Middle frontal gyrus (tissue), 1 donor: ENCODE data around the gene FIZ1.

Experiments used
- DNase-seq: peaks from one replicate; pipeline ENCODE4 v3.0.0-alpha.2; 2015; ENCODE audit warnings: low spot score; ENCODE audit errors: extremely low spot score

Gene FIZ1

GRCh38 chr19:55613930-55614710 is 14.8 kb upstream of the FIZ1 start:
- DNase-seq, result no peak

DNA sequence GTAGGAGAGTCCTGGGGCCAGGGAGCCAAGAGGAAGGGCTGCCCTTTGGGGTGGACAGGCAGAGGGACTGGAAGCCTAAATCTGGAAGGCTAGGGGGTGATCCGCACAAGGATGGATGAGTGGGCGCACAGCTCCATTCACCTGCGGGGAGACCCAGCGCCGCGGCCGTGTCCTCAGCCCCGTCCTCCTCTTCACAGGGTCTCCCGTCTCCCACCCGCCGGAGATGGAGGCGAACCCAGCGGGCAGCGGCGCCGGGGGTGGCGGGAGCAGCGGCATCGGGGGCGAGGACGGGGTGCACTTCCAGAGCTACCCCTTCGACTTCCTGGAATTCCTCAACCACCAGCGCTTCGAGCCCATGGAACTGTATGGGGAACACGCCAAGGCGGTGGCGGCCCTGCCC is 14.1 kb upstream of the FIZ1 start:
- DNase-seq, result no peak

DNA sequence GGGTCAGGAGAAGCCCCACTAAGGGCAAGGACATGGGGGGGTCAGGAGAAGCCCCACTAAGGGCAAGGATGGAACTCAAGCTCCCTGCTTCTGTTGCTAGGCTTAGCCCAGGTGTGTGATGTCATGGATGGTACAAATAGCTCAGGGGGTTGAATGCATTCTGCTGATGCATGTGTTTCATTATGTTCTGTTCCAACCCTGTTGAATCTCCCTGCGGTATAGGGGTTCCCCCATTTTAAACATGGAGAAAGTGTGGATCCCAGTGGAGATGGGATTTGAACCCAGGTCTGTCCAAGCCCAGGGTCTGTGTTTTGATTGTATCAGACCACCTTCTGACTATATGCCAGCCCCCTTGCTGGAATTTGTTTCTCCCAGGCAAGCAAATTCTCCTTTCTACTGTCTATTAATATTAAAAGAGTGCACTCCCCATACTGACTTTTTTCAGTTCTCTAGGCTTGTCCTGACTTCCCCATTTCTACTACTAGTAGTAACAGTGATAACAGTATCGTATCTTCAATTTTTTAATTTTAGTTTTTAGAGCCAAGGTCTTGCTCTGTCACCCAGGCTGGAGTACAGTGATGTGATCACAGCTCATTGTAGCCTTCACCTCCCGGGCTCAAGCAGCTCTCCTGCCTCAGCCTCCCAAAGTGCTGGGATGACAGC is 12.8 kb upstream of the FIZ1 start:
- DNase-seq, result no peak

DNA sequence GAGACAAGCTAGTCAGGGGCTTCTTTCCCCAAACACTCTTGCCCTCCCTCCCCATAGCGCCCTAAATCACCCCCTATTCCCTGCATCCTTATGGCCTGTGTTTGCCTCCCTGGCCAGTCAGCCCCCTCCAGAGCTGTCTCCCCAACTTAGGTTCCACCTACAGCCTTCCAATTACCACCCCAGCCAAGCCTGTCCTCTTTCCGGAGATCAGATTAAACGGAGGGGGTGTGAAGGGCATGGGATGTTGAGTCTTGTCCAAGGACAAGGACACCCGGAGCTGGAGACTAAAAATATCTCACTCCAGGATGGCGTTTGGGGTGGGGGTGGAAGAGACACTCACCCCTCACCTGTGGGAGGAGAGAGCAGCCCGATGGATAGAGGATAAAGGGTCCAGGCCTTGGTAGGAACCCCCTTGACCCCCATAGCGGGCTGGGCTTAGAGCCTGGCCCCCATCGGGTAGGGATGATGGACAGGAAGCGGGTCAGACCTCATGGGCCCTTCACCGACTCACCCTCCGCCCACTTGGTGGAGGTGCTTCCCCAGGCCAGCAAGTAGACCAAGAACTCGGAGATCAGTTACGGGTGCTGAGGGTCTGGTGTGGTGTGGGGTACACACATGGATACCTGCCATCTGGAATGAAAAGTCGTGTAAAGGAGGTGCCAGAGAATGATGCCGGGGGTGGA is 12.1 kb upstream of the FIZ1 start:
- DNase-seq, result no peak

GRCh38 chr19:55609326-55609725 is 10.0 kb upstream of the FIZ1 start:
- DNase-seq, result no peak

DNA sequence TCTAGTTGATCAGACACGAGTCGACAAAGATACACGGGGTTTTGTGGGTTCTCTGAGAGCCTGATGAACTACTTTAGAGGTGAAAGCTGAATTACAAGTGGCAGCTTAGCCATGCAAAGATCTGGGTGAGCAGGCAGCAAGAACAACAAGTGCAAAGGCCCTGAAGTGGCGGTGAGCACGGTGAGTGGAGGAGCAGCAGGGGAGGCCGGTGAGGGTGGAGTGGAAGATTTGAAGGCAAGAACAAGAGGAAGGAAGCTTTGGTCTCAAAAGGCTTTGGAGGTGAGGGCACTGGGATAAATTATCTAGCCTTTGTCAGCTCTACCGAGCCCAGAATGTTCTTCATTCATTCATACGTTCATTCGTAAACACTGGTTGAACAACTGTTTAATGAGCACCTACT is 7.5 kb upstream of the FIZ1 start:
- DNase-seq, result no peak

DNA sequence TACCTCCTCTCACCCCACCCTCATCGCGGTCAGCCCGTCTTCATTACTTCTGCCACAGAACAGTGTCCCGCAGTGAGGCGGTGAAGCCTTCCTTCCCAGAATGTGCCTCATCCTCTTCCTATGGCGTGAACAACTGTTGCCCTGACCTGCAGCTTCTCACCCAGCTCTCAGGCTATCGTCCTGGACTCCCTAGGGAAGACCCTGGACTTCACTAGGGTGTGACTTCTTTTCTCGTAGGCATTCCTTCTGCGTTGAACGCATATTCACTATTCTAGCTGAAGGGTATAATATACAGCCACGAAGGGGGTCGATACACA is 7.1 kb upstream of the FIZ1 start:
- no peak for DNase-seq

DNA sequence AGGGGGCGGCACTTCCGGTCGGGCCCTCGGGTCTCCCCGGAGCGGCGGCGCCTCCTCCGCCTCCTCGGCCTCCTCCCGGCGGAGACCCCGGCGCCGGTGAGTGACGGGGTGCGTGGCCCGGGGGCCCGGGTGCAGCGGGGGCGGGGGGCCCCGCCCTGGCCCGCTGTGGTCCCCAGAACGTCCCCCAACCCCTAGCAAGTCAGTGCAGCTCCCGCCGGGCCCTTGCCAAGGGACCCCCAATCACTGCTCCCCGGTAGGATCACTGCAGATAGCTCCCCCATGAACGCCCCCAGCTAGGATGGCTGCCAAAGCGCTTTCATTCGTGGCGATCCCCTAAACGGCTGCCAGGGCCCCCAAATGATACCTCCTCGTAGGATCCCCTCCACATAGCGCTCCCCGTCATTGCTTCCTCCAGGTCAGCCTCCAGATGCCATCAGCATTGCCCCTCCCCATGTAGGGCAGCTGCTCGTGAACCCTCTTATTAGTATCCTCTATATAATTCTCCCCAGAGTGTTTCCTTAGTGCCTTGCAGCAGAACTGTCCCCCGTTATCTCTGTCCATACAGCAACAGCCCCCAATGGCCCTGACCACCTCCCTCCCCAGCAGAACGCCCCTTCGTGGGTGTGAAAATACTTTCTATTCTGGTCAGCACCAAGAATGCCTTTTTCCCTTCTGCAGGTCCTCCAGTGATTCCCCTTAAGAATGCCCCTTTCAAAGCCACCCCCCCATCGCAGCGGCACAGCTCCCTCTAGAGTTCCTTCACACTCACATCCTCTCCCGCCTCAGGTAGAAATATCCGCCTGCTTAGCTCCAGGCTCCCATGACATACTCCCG is 6.5 kb upstream of the FIZ1 start, which contains the start of gene ZNF865:
TSS of gene ZNF865 (plus strand) at position 11 of the 834 bp plus-strand sequence. CDS start 7,972 bp downstream, outside the sequence.
- DNase-seq, result no peak

DNA sequence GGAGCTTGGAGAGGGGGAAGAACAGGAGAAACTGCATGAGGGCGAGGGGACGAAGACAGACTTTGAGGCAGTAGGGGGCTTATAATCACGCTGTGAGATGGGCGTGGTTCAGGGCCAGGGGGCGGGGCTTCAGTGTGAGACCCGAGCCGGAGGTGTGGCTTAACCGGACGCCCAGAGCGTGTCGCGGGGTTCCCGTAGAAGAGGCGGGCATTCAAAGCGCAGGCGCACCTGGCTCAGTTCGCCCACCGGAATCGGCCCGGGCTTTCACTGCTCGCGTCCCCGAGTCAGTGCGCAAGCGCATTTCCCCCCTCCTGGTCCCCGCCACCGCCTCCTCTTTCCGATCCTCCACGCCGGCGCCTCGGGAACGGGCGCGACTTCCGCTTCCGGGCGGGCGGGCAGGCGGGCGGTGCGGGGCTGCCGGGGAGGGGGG is 5.9 kb upstream of the FIZ1 start:
- peak; percentile 91 for DNase-seq

DNA sequence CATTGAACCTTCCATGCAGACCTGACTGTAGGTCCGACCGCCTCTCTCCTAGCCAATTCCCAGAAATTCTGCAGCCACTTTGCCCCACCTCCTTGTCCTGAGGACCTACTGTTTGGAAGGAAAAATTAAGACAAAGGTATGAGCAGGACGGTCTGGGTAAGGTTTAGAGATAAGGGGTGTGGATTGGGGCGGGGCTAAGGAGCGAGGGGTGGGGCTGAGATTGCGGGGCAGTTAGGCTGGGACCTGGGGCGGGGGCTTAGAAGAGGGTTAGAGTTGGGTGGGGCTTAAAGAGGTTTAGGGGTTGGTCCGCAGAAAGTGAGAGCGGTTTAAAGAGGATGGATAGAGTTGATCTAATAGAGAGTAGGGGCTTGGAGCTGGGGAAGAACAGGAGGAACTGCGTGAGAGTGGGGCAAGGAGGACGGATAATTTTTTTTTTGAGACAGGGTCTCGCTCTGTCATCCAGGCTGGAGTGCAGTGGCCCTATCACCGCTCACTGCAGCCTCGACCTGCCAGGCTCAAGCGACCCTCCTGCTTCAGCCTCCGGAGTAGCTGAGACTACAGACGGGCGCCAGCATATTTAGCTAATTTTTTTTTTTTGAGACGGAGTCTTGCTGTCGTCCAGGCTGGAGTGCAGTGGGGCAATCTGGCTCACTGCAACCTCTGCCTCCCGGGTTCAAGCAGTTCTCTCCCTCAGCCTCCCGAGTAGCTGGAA is 4.4 kb upstream of the FIZ1 start:
- no peak for DNase-seq

GRCh38 chr19:55603115-55603514 is 3.8 kb upstream of the FIZ1 start:
- no peak for DNase-seq

DNA sequence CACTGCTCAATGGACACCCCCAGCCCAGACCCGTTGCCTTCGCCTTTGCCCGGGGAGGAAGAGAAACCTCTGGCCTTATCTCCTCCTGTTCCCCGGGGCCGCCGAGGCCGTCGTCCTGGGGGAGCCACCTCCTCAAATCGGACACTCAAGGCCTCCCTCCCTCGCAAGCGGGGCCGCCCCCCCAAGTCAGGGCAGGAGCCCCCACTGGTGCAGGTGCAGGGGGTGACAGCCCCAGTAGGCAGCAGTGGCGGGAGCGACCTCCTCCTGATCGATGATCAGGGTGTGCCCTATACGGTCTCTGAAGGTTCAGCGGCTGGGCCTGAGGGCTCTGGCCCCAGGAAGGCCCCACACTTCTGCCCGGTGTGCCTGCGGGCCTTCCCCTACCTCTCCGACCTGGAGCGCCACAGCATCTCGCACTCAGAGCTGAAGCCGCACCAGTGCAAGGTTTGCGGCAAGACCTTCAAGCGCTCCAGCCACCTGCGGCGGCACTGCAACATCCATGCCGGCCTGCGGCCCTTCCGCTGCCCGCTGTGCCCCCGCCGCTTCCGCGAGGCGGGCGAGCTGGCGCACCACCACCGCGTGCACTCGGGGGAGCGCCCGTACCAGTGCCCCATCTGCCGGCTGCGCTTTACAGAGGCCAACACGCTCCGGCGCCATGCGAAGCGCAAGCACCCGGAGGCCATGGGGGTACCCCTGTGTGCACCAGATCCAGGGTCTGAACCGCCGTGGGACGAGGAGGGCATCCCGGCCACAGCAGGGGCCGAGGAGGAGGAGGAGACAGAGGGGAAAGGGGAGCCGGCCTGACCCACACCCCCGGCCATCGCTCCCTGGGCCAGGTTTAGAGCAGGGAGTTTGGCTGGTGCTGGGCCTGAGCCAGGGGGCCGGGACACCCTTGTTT is 3.0 kb upstream of the FIZ1 start:
- no peak for DNase-seq

DNA sequence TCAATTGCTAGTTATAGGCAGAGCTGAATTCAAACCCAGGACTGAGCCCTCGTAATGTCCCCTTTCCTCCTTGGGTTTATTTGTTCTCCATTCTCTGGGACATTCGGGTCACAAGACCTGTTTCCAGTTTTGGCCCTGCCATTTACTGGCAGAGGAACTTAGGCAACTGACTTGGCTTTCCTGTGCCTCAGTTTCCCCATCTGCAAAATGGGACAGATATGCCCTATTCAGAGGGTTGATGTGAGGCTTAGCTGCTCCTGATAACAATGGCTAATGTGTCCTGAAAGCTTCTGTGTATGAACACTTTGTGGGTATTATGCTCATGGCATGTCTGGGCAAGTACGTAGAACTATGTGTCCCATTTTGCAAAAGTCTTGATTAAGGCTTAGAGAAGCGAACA is 1.8 kb upstream of the FIZ1 start:
- no peak for DNase-seq

DNA sequence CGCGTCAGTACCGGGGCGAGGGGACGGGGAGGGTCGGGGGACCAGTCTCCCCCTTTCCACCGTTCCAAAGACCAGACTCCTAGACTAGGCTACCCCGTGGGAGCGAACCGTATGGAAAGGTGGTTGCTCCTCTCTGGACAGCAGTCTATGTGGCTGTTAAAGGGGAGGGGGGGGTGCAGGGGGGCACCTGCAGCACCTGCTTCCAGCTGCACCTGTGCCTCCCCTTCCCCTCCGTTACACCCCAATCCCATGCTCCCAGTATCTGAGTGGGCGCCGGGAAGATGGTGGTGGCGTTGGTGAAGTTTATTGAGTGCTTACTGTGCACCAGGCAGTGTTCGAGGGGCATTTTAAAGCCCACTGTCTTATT is 1.3 kb upstream of the FIZ1 start:
- no peak for DNase-seq

DNA sequence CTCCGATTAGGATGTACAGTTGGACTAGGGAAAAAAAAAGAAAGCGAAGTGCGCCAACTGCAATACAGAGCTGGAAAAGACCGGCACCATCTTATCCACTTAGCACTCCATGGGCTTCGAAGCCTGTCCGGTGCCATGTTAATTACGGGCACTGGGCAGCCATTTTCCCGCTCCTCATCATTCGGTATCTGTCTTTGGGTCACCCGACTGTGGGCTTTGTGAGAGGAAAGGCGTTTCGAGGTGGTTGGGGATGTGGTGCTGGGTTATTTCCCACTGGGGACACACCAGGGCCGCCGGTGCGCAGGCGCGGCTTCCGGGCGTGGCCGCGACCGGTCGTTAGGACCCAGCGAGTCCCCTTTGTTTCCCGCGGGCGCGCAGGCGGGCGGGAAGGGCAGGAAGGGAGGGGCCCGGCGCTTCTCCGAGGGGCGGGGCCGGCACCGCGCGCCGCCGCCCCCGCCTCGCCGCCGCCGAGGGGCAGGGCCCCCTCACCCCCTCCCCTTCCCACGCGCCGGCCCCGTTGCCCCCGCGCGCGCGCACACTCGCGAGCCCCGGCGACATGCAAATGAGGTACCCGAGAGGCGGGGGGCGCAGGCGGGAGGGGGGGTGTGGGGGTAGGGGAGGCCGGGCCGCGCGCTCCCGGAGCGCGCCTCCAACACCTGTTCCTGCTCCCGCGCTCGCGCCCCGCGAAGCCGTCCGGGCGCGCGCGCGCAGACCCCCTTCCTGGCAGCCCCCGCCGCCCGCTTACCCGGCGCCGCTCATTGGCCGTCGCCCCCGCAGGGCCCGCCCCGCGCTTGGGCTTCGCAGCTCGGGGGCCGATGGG is 735 bp upstream of the FIZ1 start, which contains the start of gene ZNF524:
TSS of gene ZNF524 (plus strand) at position 447 of the 820 bp plus-strand sequence. CDS start 1,825 bp downstream, outside the sequence.
- peak; percentile 74 for DNase-seq

- peak; percentile 78 for DNase-seq
These were observed 424 bp downstream of the FIZ1 start for GRCh38 chr19:55598719-55599467.

GRCh38 chr19:55598034-55598433 is 1.3 kb downstream of the FIZ1 start:
- no peak for DNase-seq

DNA sequence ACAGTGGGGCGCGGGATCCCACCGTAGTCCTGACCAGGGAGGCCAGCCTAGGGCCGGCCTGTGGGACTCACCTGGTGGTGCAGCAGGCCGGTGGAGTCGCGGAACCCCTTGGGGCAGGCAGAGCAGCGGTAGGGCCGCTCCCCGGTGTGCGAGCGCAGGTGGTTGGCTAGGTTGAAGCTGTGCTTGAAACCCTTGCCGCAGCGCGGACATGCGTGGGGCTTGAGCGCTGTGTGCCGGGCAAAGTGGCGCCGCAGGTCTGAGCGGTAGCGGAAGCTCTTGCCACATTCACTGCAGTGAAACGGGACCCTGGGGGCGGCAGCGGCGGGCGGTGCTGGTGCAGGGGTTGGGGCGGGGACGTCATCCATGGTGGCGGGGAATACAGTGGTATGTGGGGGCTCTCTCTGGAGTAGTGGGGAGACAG is 1.8 kb downstream of the FIZ1 start:
- no peak for DNase-seq
